Measurements from ENCODE around the gene OPCML. TPM values are rescaled to one million over a fixed set of nuclear protein-coding genes. Genes with fewer than 3 reads are reported as not detected.

Gene OPCML
- total RNA-seq, 1 donor from 2014 or later, result not detected

GRCh38 chr11:133425245-133425644, 107.1 kb downstream of the OPCML start:
- H3K9me3 Mint-ChIP-seq, result no peaks in the 10 kb centered on the region
- H3K4me1 Mint-ChIP-seq, result no peaks in the 10 kb centered on the region
- no peaks in the 10 kb centered on the region for H3K27me3 Mint-ChIP-seq
- CTCF ChIA-PET, result no interaction called here
- POLR2A ChIA-PET, result no interaction called here
- intact Hi-C loops (cut with micrococcal nuclease), result no loop called here
- DNase-seq (no peak), ATAC-seq (ENCODE audit: low read depth) (no peak)
- no peaks in the 10 kb centered on the region for H3K36me3 Mint-ChIP-seq (ENCODE audit: low read depth)
- no peak overlapping the region for H3K4me3 Mint-ChIP-seq
- TF ChIP-seq CTCF (IDR thresholded peaks at IDR 0.05), result no peak
- H3K27ac Mint-ChIP-seq, result no peak overlapping the region

- TF ChIP-seq CTCF (IDR thresholded peaks at IDR 0.05), result no peak
- no peak for DNase-seq
- H3K4me1 Mint-ChIP-seq, result no peaks in the 10 kb centered on the region
- CTCF ChIA-PET, result no interaction called here
- no peak overlapping the region for H3K4me3 Mint-ChIP-seq
- intact Hi-C loops (cut with micrococcal nuclease), result no loop called here
- POLR2A ChIA-PET, result no interaction called here
- H3K36me3 Mint-ChIP-seq (ENCODE audit: low read depth), result no peaks in the 10 kb centered on the region
- peaks cover 7% of the 10 kb centered on the region for H3K9me3 Mint-ChIP-seq
- H3K27ac Mint-ChIP-seq, result no peak overlapping the region
- H3K27me3 Mint-ChIP-seq, result no peaks in the 10 kb centered on the region
- ATAC-seq (ENCODE audit: low read depth), result no peak
These were observed 114.1 kb downstream of the OPCML start for GRCh38 chr11:133418218-133418617.

- TF ChIP-seq CTCF (IDR thresholded peaks at IDR 0.05), result no peak
- Mint-ChIP-seq H3K4me3 (no peak overlapping the region), H3K27ac (no peak overlapping the region), H3K27me3 (no peaks in the 10 kb centered on the region), H3K9me3 (peaks cover 7% of the 10 kb centered on the region), H3K4me1 (no peaks in the 10 kb centered on the region), H3K36me3 (ENCODE audit: low read depth) (no peaks in the 10 kb centered on the region)
- DNase-seq (no peak), ATAC-seq (ENCODE audit: low read depth) (no peak)
- POLR2A ChIA-PET, result no interaction called here
- CTCF ChIA-PET, result no interaction called here
- intact Hi-C loops (cut with micrococcal nuclease), result no loop called here
These were observed 117.8 kb downstream of the OPCML start for GRCh38 chr11:133414506-133414905.

- DNase-seq, result no peak
- Mint-ChIP-seq H3K9me3 (peaks cover 3% of the 10 kb centered on the region), H3K36me3 (ENCODE audit: low read depth) (no peaks in the 10 kb centered on the region), H3K4me3 (no peak overlapping the region), H3K4me1 (no peaks in the 10 kb centered on the region), H3K27me3 (no peaks in the 10 kb centered on the region), H3K27ac (no peak overlapping the region)
- no peak for TF ChIP-seq CTCF (IDR thresholded peaks at IDR 0.05)
- POLR2A ChIA-PET, result no interaction called here
- intact Hi-C loops (cut with micrococcal nuclease), result no loop called here
- CTCF ChIA-PET, result no interaction called here
- ATAC-seq (ENCODE audit: low read depth), result no peak
These were observed 118.6 kb downstream of the OPCML start for GRCh38 chr11:133413703-133414102.

- no peak for TF ChIP-seq CTCF (IDR thresholded peaks at IDR 0.05)
- no peak for DNase-seq
- no peaks in the 10 kb centered on the region for H3K4me1 Mint-ChIP-seq
- no peaks in the 10 kb centered on the region for H3K9me3 Mint-ChIP-seq
- ATAC-seq (ENCODE audit: low read depth), result no peak
- no peak overlapping the region for H3K27ac Mint-ChIP-seq
- CTCF ChIA-PET, result no interaction called here
- POLR2A ChIA-PET, result no interaction called here
- H3K36me3 Mint-ChIP-seq (ENCODE audit: low read depth), result no peaks in the 10 kb centered on the region
- intact Hi-C loops (cut with micrococcal nuclease), result no loop called here
- no peak overlapping the region for H3K4me3 Mint-ChIP-seq
- H3K27me3 Mint-ChIP-seq, result no peaks in the 10 kb centered on the region
These were observed 122.5 kb downstream of the OPCML start for GRCh38 chr11:133409799-133410198.

Data from activated B cell treated with CpG ODN at 0.5 μM for 24 hours (primary cell).